GM18505 (cell line): ENCODE measurements around the gene MAEL.
A peak's percentile ranks its signal among the peaks of the same experiment; 100 is the strongest.

Experiments
- ATAC-seq: cut with Tn5 transposase; IDR thresholded peaks from one replicate; pipeline ENCODE4 v1.9.1; 2021; ENCODE audit not compliant: unreplicated experiment
- POLR2A ChIP-seq: IDR thresholded peaks from 4 replicates; pipeline ENCODE4 v1.6.1; 2011; ENCODE audit warnings: borderline replicate concordance; ENCODE audit not compliant: insufficient read depth, insufficient read length; ENCODE audit errors: extremely low read depth

Gene MAEL

GRCh38 chr1:166969074-166969677, 19.9 kb upstream of the MAEL start:
- ATAC-seq: peak; percentile 75
- no peak for TF ChIP-seq POLR2A

GRCh38 chr1:166971252-166971651, 17.8 kb upstream of the MAEL start:
- no peak for TF ChIP-seq POLR2A
- ATAC-seq: no peak

GRCh38 chr1:166972193-166972592, 16.9 kb upstream of the MAEL start:
- TF ChIP-seq POLR2A: no peak
- no peak for ATAC-seq

GRCh38 chr1:166972826-166973225, 16.3 kb upstream of the MAEL start:
- no peak for TF ChIP-seq POLR2A
- ATAC-seq: no peak

- no peak for ATAC-seq
- no peak for TF ChIP-seq POLR2A
Measured at GRCh38 chr1:166974647-166975345, 14.3 kb upstream of the MAEL start.

- peak; percentile 68 for ATAC-seq
- TF ChIP-seq POLR2A: peak; percentile 49
Measured at GRCh38 chr1:166975361-166976129, 13.5 kb upstream of the MAEL start, which contains the start of gene ILDR2. Gene ILDR2, minus strand, starts transcription at chr1:166975540. Its CDS starts 272 bp downstream, at chr1:166975268.

- no peak for ATAC-seq
Measured at GRCh38 chr1:166977951-166978350, 11.1 kb upstream of the MAEL start.

GRCh38 chr1:166978821-166979220, 10.3 kb upstream of the MAEL start:
- TF ChIP-seq POLR2A: no peak
- no peak for ATAC-seq

More at GRCh38 chr1:166977951-166978350, 11.1 kb upstream of the MAEL start:
- TF ChIP-seq POLR2A: no peak

- no peak for ATAC-seq
- no peak for TF ChIP-seq POLR2A
Measured at GRCh38 chr1:166980383-166980782, 8.7 kb upstream of the MAEL start.

GRCh38 chr1:166980818-166981217, 8.3 kb upstream of the MAEL start:
- no peak for TF ChIP-seq POLR2A
- ATAC-seq: no peak

GRCh38 chr1:166981589-166981988, 7.5 kb upstream of the MAEL start:
- ATAC-seq: no peak
- TF ChIP-seq POLR2A: no peak

- TF ChIP-seq POLR2A: no peak
- ATAC-seq: no peak
Measured at GRCh38 chr1:166999075-166999474, 10.0 kb downstream of the MAEL start.

GRCh38 chr1:166999500-167000055, 10.5 kb downstream of the MAEL start:
- ATAC-seq: no peak
- no peak for TF ChIP-seq POLR2A
